ENCODE measurements around the gene SEMG1. TPM values are rescaled to one million over a fixed set of nuclear protein-coding genes. Genes with fewer than 3 reads are reported as not detected.

SEMG1 gene
- total RNA-seq, 1 donor from 2014 or later: not detected

DNA sequence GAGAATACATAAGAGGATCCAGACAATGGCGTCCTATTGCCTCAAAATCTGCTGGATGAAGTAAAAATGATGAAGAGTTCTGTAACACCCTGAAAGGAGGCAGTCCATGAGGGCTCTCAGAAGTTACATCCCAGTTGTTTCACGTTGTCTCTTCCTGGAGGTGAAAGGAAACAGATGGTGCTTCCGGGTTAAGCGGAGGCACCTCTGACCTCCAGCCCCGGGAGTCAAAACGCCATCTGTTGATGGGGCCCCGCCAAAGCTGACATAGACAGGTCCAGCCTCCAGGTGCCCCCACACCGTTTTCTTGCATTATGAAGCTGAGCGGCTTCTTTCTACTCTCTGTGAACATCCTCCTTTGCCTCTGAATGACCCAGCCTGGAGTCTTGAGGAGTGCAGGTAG lies 23.8 kb downstream of the SEMG1 start:
- Histone ChIP-seq H3K36me3 (no peaks in the 10 kb centered on the region), H3K4me2 (no peak overlapping the region), H3K27ac (no peak overlapping the region), H3K9ac (no peak overlapping the region), H3K9me3 (ENCODE audit: low read depth) (no peaks in the 10 kb centered on the region), H3K79me2 (ENCODE audit: low read depth) (no peaks in the 10 kb centered on the region), H2AFZ (replicated peaks) (no peak overlapping the region), H3F3A (ENCODE audit: low read depth) (no peaks in the 10 kb centered on the region), H3K27me3 (peaks cover 26% of the 10 kb centered on the region), H3K4me3 (no peak overlapping the region), H3K4me1 (no peaks in the 10 kb centered on the region), H4K20me1 (ENCODE audit: low read depth) (no peaks in the 10 kb centered on the region)
- peaks cover 7% of the 10 kb centered on the region for H3K9me3 Mint-ChIP-seq
- no peak overlapping the region for H3K4me3 Mint-ChIP-seq
- DNase-seq (ENCODE audit: low spot score): no peak
- H3K27ac Mint-ChIP-seq: no peak overlapping the region
- no peaks in the 10 kb centered on the region for H3K36me3 Mint-ChIP-seq
- no peaks in the 10 kb centered on the region for H3K4me1 Mint-ChIP-seq
- peaks cover 12% of the 10 kb centered on the region for H3K27me3 Mint-ChIP-seq (ENCODE audit: insufficient read depth, low read depth)
- no peak for TF ChIP-seq EZH2 (IDR thresholded peaks at IDR 0.05)
- no peak for TF ChIP-seq EZH2phosphoT487 (IDR thresholded peaks at IDR 0.05)
- TF ChIP-seq CTCF (IDR thresholded peaks at IDR 0.05): no peak

GRCh38 chr20:45235995-45236394 lies 29.2 kb downstream of the SEMG1 start:
- Histone ChIP-seq H3K4me3 (no peak overlapping the region), H4K20me1 (ENCODE audit: low read depth) (no peaks in the 10 kb centered on the region), H3K4me2 (no peak overlapping the region), H3K79me2 (ENCODE audit: low read depth) (no peaks in the 10 kb centered on the region), H3K9ac (no peak overlapping the region), H3K27ac (no peak overlapping the region), H3K36me3 (no peaks in the 10 kb centered on the region), H3K4me1 (no peaks in the 10 kb centered on the region), H3K9me3 (ENCODE audit: low read depth) (no peaks in the 10 kb centered on the region), H3K27me3 (peaks cover 20% of the 10 kb centered on the region), H3F3A (ENCODE audit: low read depth) (no peaks in the 10 kb centered on the region), H2AFZ (replicated peaks) (no peak overlapping the region)
- no peaks in the 10 kb centered on the region for H3K4me1 Mint-ChIP-seq
- peak; percentile 43 for DNase-seq (ENCODE audit: low spot score)
- no peak overlapping the region for H3K27ac Mint-ChIP-seq
- TF ChIP-seq EZH2phosphoT487 (IDR thresholded peaks at IDR 0.05): no peak
- TF ChIP-seq CTCF (IDR thresholded peaks at IDR 0.05): peak; percentile 66
- TF ChIP-seq EZH2 (IDR thresholded peaks at IDR 0.05): no peak
- H3K36me3 Mint-ChIP-seq: no peaks in the 10 kb centered on the region
- no peak overlapping the region for H3K4me3 Mint-ChIP-seq
- peaks cover 12% of the 10 kb centered on the region for H3K27me3 Mint-ChIP-seq (ENCODE audit: insufficient read depth, low read depth)
- peaks cover 9% of the 10 kb centered on the region for H3K9me3 Mint-ChIP-seq

- DNase-seq (ENCODE audit: low spot score): no peak
- Histone ChIP-seq H4K20me1 (ENCODE audit: low read depth) (no peaks in the 10 kb centered on the region), H3K27ac (no peak overlapping the region), H3K4me3 (no peak overlapping the region), H3K79me2 (ENCODE audit: low read depth) (no peaks in the 10 kb centered on the region), H3F3A (ENCODE audit: low read depth) (no peaks in the 10 kb centered on the region), H3K4me1 (no peaks in the 10 kb centered on the region), H3K36me3 (no peaks in the 10 kb centered on the region), H2AFZ (replicated peaks) (no peak overlapping the region), H3K9ac (no peak overlapping the region), H3K9me3 (ENCODE audit: low read depth) (no peaks in the 10 kb centered on the region), H3K27me3 (peaks cover 42% of the 10 kb centered on the region), H3K4me2 (no peak overlapping the region)
- Mint-ChIP-seq H3K9me3 (peaks cover 8% of the 10 kb centered on the region), H3K4me3 (no peak overlapping the region), H3K4me1 (no peaks in the 10 kb centered on the region), H3K36me3 (no peaks in the 10 kb centered on the region), H3K27ac (no peak overlapping the region), H3K27me3 (ENCODE audit: insufficient read depth, low read depth) (peaks cover 4% of the 10 kb centered on the region)
- TF ChIP-seq EZH2 (IDR thresholded peaks at IDR 0.05) (no peak), EZH2phosphoT487 (IDR thresholded peaks at IDR 0.05) (no peak), CTCF (IDR thresholded peaks at IDR 0.05) (no peak)
Observed at GRCh38 chr20:45238139-45238538, 31.3 kb downstream of the SEMG1 start.

All from neural progenitor cell (in vitro differentiated cells).